ENCODE results near the gene PPP2R2C.

DNA sequence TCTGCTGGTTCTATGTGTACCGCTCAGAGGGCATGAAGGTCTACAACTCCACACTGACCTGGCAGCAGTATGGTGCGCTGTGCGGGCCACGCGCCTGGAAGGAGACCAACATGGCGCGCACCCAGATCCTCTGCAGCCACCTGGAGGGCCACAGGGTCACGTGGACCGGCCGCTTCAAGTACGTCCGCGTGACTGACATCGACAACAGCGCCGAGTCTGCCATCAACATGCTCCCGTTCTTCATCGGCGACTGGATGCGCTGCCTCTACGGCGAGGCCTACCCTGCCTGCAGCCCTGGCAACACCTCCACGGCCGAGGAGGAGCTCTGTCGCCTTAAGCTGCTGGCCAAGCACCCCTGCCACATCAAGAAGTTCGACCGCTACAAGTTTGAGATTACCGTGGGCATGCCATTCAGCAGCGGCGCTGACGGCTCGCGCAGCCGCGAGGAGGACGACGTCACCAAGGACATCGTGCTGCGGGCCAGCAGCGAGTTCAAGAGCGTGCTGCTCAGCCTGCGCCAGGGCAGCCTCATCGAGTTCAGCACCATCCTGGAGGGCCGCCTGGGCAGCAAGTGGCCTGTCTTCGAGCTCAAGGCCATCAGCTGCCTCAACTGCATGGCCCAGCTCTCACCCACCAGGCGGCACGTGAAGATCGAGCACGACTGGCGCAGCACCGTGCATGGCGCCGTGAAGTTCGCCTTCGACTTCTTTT lies 170.5 kb downstream of the PPP2R2C start:
- TF ChIP-seq CTCF (conservative IDR thresholded peaks at IDR 0.05 in 1 of 2, IDR thresholded peaks at IDR 0.05 in 1 of 2; ENCODE audit: low read depth in 1 of 2, low read length in 2 of 2) (no peak), EZH2 (IDR thresholded peaks at IDR 0.05; ENCODE audit: low read length, missing control alignments) (no peak)
